Measurements from ENCODE around the gene DUSP5. TPM values are rescaled to one million over a fixed set of nuclear protein-coding genes. Genes with fewer than 3 reads are reported as not detected.

Gene DUSP5
- total and polyA plus RNA-seq, 10 of the 15 experiments (the other 5 are each of a cell fraction or from before 2014, with no cell fraction given): 2.1 to 95.9 (median 23.4) TPM

DNA sequence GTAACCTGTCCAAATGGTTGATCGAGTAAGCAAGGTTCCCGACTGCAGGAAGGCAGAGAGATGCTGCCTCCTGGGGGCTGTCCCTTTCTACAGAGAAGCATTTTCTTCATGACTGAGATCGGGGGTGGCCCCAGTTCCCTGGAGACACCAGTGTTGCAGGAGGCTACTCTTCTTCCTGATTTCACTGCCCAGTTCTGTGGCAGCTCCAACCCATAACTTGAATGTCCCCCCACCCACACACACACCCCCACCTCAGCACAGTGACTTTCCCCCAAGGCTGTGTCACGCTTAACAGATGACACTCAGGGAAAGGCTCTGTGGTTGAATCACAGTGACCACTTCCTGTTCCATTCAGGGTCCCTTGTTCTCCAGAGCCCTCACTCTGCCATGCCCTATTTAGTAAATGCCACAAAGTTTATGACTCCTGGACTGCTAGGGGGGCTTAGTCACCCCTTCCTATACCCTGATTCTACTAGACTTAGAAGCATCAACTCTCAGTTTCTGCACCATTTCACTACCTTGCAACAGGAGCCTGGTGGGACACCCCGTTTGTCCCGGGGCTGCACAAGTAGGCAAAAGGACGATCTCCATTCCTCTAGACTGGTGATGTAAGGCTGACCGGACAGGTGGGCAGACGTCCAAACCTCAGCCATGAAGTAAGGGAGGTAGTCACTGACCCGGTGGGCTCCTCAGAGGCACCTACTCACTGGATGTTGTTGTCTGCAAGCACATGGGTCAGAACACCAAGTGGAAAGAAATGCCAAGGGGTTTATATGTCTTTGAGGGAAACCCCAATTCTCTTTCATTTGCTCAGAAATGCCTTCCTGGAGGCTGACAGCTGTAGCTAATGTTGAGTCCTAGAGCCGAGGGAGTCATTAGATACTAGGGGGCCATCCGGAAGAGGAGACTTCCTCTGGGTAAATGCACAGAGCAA lies 38.5 kb downstream of the DUSP5 start (continued):
- TF ChIP-seq, protein P1, sequence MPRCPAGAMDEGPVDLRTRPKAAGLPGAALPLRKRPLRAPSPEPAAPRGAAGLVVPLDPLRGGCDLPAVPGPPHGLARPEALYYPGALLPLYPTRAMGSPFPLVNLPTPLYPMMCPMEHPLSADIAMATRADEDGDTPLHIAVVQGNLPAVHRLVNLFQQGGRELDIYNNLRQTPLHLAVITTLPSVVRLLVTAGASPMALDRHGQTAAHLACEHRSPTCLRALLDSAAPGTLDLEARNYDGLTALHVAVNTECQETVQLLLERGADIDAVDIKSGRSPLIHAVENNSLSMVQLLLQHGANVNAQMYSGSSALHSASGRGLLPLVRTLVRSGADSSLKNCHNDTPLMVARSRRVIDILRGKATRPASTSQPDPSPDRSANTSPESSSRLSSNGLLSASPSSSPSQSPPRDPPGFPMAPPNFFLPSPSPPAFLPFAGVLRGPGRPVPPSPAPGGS (IDR thresholded peaks at IDR 0.05; ENCODE audit: borderline replicate concordance, insufficient read depth, low read depth, low read length, poor library complexity, severe bottlenecking): peak; percentile 78
- TF ChIP-seq KLF5 (IDR thresholded peaks at IDR 0.05; ENCODE audit: partially characterized antibody) (peak; percentile 25), ATF7 (IDR thresholded peaks at IDR 0.05; ENCODE audit: low read depth) (peak; percentile 93), YY1 (IDR thresholded peaks at IDR 0.05; ENCODE audit: low read depth, low read length) (no peak; the same call in 1 of the 2 replicates), NR2F1 (conservative IDR thresholded peaks at IDR 0.05) (peak; percentile 76), RB1 (IDR thresholded peaks at IDR 0.05; ENCODE audit: borderline replicate concordance) (peak; percentile 61; the same call in 1 of the 2 replicates), TARDBP (IDR thresholded peaks at IDR 0.05; ENCODE audit: borderline replicate concordance) (no peak; the same call in 1 of the 2 replicates), POLR2AphosphoS5 (IDR thresholded peaks at IDR 0.05; ENCODE audit: low read length) (no peak), KAT2A (conservative IDR thresholded peaks at IDR 0.05; ENCODE audit: control insufficient read depth, low read depth, low read length) (no peak), SIX5 (IDR thresholded peaks at IDR 0.05; ENCODE audit: low read depth, low read length, severe bottlenecking) (no peak), TAF1 (IDR thresholded peaks at IDR 0.05; ENCODE audit: borderline replicate concordance, low read depth, low read length) (no peak), WRNIP1 (IDR thresholded peaks at IDR 0.05; ENCODE audit: borderline replicate concordance, low read depth, low read length) (no peak), ESRRA (IDR thresholded peaks at IDR 0.05; ENCODE audit: low read length) (no peak), HCFC1 (IDR thresholded peaks at IDR 0.05; ENCODE audit: low read length) (no peak), EZH2 (IDR thresholded peaks at IDR 0.05; ENCODE audit: borderline replicate concordance, control insufficient read depth, low read depth, low read length) (no peak)
- TF ChIP-seq, protein P2, sequence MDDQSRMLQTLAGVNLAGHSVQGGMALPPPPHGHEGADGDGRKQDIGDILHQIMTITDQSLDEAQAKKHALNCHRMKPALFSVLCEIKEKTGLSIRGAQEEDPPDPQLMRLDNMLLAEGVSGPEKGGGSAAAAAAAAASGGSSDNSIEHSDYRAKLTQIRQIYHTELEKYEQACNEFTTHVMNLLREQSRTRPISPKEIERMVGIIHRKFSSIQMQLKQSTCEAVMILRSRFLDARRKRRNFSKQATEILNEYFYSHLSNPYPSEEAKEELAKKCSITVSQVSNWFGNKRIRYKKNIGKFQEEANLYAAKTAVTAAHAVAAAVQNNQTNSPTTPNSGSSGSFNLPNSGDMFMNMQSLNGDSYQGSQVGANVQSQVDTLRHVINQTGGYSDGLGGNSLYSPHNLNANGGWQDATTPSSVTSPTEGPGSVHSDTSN (IDR thresholded peaks at IDR 0.05; ENCODE audit: insufficient replicate concordance, low read depth, low read length): peak; percentile 21
- TF ChIP-seq, protein P3, sequence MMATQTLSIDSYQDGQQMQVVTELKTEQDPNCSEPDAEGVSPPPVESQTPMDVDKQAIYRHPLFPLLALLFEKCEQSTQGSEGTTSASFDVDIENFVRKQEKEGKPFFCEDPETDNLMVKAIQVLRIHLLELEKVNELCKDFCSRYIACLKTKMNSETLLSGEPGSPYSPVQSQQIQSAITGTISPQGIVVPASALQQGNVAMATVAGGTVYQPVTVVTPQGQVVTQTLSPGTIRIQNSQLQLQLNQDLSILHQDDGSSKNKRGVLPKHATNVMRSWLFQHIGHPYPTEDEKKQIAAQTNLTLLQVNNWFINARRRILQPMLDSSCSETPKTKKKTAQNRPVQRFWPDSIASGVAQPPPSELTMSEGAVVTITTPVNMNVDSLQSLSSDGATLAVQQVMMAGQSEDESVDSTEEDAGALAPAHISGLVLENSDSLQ (IDR thresholded peaks at IDR 0.05): peak; percentile 61
- TF ChIP-seq, protein P4, sequence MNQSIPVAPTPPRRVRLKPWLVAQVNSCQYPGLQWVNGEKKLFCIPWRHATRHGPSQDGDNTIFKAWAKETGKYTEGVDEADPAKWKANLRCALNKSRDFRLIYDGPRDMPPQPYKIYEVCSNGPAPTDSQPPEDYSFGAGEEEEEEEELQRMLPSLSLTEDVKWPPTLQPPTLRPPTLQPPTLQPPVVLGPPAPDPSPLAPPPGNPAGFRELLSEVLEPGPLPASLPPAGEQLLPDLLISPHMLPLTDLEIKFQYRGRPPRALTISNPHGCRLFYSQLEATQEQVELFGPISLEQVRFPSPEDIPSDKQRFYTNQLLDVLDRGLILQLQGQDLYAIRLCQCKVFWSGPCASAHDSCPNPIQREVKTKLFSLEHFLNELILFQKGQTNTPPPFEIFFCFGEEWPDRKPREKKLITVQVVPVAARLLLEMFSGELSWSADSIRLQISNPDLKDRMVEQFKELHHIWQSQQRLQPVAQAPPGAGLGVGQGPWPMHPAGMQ (IDR thresholded peaks at IDR 0.05; ENCODE audit: borderline replicate concordance): no peak
- TF ChIP-seq, protein P5, sequence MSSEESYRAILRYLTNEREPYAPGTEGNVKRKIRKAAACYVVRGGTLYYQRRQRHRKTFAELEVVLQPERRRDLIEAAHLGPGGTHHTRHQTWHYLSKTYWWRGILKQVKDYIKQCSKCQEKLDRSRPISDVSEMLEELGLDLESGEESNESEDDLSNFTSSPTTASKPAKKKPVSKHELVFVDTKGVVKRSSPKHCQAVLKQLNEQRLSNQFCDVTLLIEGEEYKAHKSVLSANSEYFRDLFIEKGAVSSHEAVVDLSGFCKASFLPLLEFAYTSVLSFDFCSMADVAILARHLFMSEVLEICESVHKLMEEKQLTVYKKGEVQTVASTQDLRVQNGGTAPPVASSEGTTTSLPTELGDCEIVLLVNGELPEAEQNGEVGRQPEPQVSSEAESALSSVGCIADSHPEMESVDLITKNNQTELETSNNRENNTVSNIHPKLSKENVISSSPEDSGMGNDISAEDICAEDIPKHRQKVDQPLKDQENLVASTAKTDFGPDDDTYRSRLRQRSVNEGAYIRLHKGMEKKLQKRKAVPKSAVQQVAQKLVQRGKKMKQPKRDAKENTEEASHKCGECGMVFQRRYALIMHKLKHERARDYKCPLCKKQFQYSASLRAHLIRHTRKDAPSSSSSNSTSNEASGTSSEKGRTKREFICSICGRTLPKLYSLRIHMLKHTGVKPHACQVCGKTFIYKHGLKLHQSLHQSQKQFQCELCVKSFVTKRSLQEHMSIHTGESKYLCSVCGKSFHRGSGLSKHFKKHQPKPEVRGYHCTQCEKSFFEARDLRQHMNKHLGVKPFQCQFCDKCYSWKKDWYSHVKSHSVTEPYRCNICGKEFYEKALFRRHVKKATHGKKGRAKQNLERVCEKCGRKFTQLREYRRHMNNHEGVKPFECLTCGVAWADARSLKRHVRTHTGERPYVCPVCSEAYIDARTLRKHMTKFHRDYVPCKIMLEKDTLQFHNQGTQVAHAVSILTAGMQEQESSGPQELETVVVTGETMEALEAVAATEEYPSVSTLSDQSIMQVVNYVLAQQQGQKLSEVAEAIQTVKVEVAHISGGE (CRISPR knock-in tag; IDR thresholded peaks at IDR 0.05): no peak
